OCI-LY7 (cell line): ENCODE data around the gene GPRC5D. TPM values are rescaled to one million over a fixed set of nuclear protein-coding genes. Genes with fewer than 3 reads are reported as not detected.

Source experiments
- BruUV-seq: library from RNA; stranded (reverse); fragments of 400-500 nt; replicated peaks from 2 replicates; lab custom pipeline; 2021; lab: Mats Ljungman, UMichigan
- CTCF ChIA-PET: fragments of 300-600 bp; sonication (Branson Sonifier 250); formaldehyde crosslinking; loops from one replicate; lab custom pipeline; 2022; ENCODE audit warnings: antibody characterized with exemption; ENCODE audit not compliant: unreplicated experiment; lab: Charles Lee
- POLR2A ChIA-PET: fragments of 300-600 bp; sonication (Branson Sonifier 250); formaldehyde crosslinking; loops from one replicate; lab custom pipeline; 2022; ENCODE audit warnings: antibody characterized with exemption; lab: Charles Lee
- DNase-seq: peaks from one replicate; pipeline ENCODE4 v3.0.0-alpha.2; 2015; ENCODE audit warnings: low spot score
- H2AFZ ChIP-seq: fragments of 200-600 bp; sonication (generic), shearing (Covaris generic); 2 replicates; pipeline ENCODE4 v1.6.1; 2014; ENCODE audit warnings: mild to moderate bottlenecking, antibody characterized with exemption, low read length, moderate library complexity
- H3K27ac ChIP-seq: fragments of 200-600 bp; sonication (generic); 2 replicates; pipeline ENCODE4 v1.5.1; 2014; ENCODE audit warnings: mixed run types, low read depth, mild to moderate bottlenecking, moderate library complexity, low read length, inconsistent platforms; ENCODE audit not compliant: poor library complexity, severe bottlenecking
- H3K36me3 ChIP-seq: fragments of 200-600 bp; sonication (generic); 2 replicates; pipeline ENCODE4 v1.6.1; 2014; ENCODE audit warnings: mild to moderate bottlenecking, antibody characterized with exemption, low read length, moderate library complexity, mixed read lengths; ENCODE audit not compliant: insufficient read depth
- H3K4me1 ChIP-seq: fragments of 200-600 bp; sonication (generic); 2 replicates; pipeline ENCODE4 v1.5.1; 2014; ENCODE audit warnings: mild to moderate bottlenecking, low read length; ENCODE audit not compliant: insufficient read depth, poor library complexity, severe bottlenecking
- H3K4me2 ChIP-seq: fragments of 200-600 bp; sonication (generic); 2 replicates; pipeline ENCODE4 v1.6.1; 2014; ENCODE audit warnings: mild to moderate bottlenecking, low read length
- H3K4me3 ChIP-seq: fragments of 200-600 bp; sonication (generic); 2 replicates; pipeline ENCODE4 v1.5.1; 2014; ENCODE audit warnings: mild to moderate bottlenecking, low read depth, low read length; ENCODE audit not compliant: poor library complexity, severe bottlenecking
- H3K79me2 ChIP-seq: fragments of 200-600 bp; sonication (generic); 2 replicates; pipeline ENCODE4 v1.6.1; 2016; ENCODE audit warnings: low read depth, mild to moderate bottlenecking, low read length, moderate library complexity, mixed read lengths; ENCODE audit not compliant: insufficient read depth
- H3K9me2 ChIP-seq: fragments of 200-600 bp; sonication (generic); 2 replicates; pipeline ENCODE4 v1.6.1; 2016; ENCODE audit warnings: mild to moderate bottlenecking, low read length, mixed read lengths; ENCODE audit not compliant: insufficient read depth
- H3K9me3 ChIP-seq: fragments of 200-600 bp; sonication (generic); 2 replicates; pipeline ENCODE4 v1.6.1; 2014; ENCODE audit warnings: mild to moderate bottlenecking, mixed run types, low read length, mixed read lengths
- H4K20me1 ChIP-seq: fragments of 200-600 bp; sonication (generic); 2 replicates; pipeline ENCODE4 v1.6.1; 2014; ENCODE audit warnings: mild to moderate bottlenecking, antibody characterized with exemption, low read length, moderate library complexity, mixed read lengths; ENCODE audit not compliant: insufficient read depth
- CTCF ChIP-seq: fragments of 200-600 bp; sonication (generic); conservative IDR thresholded peaks from 2 replicates; pipeline ENCODE4 v1.5.1; 2014; ENCODE audit warnings: mild to moderate bottlenecking, antibody characterized with exemption, low read length, moderate library complexity, mixed read lengths
- EZH2phosphoT487 ChIP-seq: fragments of 200-600 bp; sonication (generic); IDR thresholded peaks from 2 replicates; pipeline ENCODE4 v1.6.1; 2018; ENCODE audit warnings: low read depth, borderline replicate concordance, mild to moderate bottlenecking, mixed run types, antibody characterized with exemption, low read length, moderate library complexity, mixed read lengths
- intact Hi-C: fragments of 100-400 bp; cut with micrococcal nuclease; formaldehyde crosslinking; loops from one replicate; pipeline ENCODE4 v1.10.0; 2022; ENCODE audit not compliant: unreplicated experiment
- total RNA-seq, 2 experiments: library from RNA; depleted of rRNA in 1 of 2; stranded (reverse); fragments of >200 nt in 1 of 2; shearing (Covaris generic) in 1 of 2; gene quantifications; 2 replicates each; pipeline ENCODE4 v1.2.3, GENCODE V29; 2014 to 2022

GPRC5D gene
- total RNA-seq, 2 experiments from 2014 or later = not detected

GRCh38 chr12:12974211-12974610 lies 22.2 kb upstream of the GPRC5D start:
- Histone ChIP-seq H2AFZ (no peak overlapping the region), H3K27ac (no peak overlapping the region), H3K79me2 (no peaks in the 10 kb centered on the region), H3K9me2 (no peaks in the 10 kb centered on the region), H3K9me3 (no peaks in the 10 kb centered on the region), H3K4me2 (no peak overlapping the region), H3K4me1 (no peaks in the 10 kb centered on the region), H4K20me1 (no peaks in the 10 kb centered on the region), H3K4me3 (no peak overlapping the region), H3K36me3 (no peaks in the 10 kb centered on the region)
- TF ChIP-seq EZH2phosphoT487 (no peak), CTCF (no peak)
- POLR2A ChIA-PET = interaction anchor here (0.5 kb wide), 1 partner anchor 1637 kb away, joined by 3 read pairs; no protein-coding TSS in a partner anchor
- intact Hi-C loops = no loop called here
- no peak for DNase-seq
- no TSS peak for BruUV-seq
- CTCF ChIA-PET = interaction anchor here (0.5 kb wide), 1 partner anchor 111 kb away, joined by 3 read pairs; no protein-coding TSS in a partner anchor

- intact Hi-C loops = no loop called here
- ChIA-PET CTCF (no interaction called here), POLR2A (no interaction called here)
- H3K4me3 ChIP-seq = no peak overlapping the region
- H3K9me2 ChIP-seq = no peaks in the 10 kb centered on the region
- H3K79me2 ChIP-seq = no peaks in the 10 kb centered on the region
- no TSS peak for BruUV-seq
- H3K36me3 ChIP-seq = no peaks in the 10 kb centered on the region
- DNase-seq = no peak
- no peaks in the 10 kb centered on the region for H4K20me1 ChIP-seq
- H3K4me2 ChIP-seq = no peak overlapping the region
- H3K4me1 ChIP-seq = no peaks in the 10 kb centered on the region
- TF ChIP-seq CTCF (no peak), EZH2phosphoT487 (no peak)
- H2AFZ ChIP-seq = no peak overlapping the region
- no peak overlapping the region for H3K27ac ChIP-seq
- no peaks in the 10 kb centered on the region for H3K9me3 ChIP-seq
These were observed 21.0 kb upstream of the GPRC5D start for GRCh38 chr12:12973019-12973418.

- Histone ChIP-seq H3K4me3 (no peak overlapping the region), H3K79me2 (no peaks in the 10 kb centered on the region), H2AFZ (no peak overlapping the region), H3K9me3 (no peaks in the 10 kb centered on the region), H3K36me3 (no peaks in the 10 kb centered on the region), H4K20me1 (no peaks in the 10 kb centered on the region), H3K4me1 (no peaks in the 10 kb centered on the region), H3K27ac (no peak overlapping the region), H3K9me2 (no peaks in the 10 kb centered on the region), H3K4me2 (no peak overlapping the region)
- ChIA-PET CTCF (no interaction called here), POLR2A (no interaction called here)
- no peak for DNase-seq
- TF ChIP-seq EZH2phosphoT487 (no peak), CTCF (no peak)
- BruUV-seq = no TSS peak
- intact Hi-C loops = no loop called here
These were observed 13.9 kb upstream of the GPRC5D start for GRCh38 chr12:12965836-12966235.
